ENCODE measurements around the gene KIF2A. TPM values are rescaled to one million over a fixed set of nuclear protein-coding genes. Genes with fewer than 3 reads are reported as not detected.
"Not testable (repeated sequence)": the region's sequence is repeated elsewhere in the genome, so short reads cannot be mapped to it uniquely, and the experiment has no call there.

Gene KIF2A
- total RNA-seq, 1 donor from 2014 or later, result 91.7 TPM

GRCh38 chr5:62287237-62287636 lies 18.8 kb upstream of the KIF2A start:
- Mint-ChIP-seq H3K9me3 (ENCODE audit: unreplicated experiment) (peaks cover 5% of the 10 kb centered on the region), H3K4me3 (ENCODE audit: unreplicated experiment) (no peak overlapping the region), H3K4me1 (ENCODE audit: low read depth, unreplicated experiment) (peaks cover 10% of the 10 kb centered on the region), H3K36me3 (ENCODE audit: unreplicated experiment) (no peaks in the 10 kb centered on the region), H3K27me3 (ENCODE audit: unreplicated experiment) (no peaks in the 10 kb centered on the region), H3K27ac (ENCODE audit: unreplicated experiment) (no peak overlapping the region)
- no peak for TF ChIP-seq CTCF (IDR thresholded peaks at IDR 0.05; ENCODE audit: partially characterized antibody, unreplicated experiment)
- no peak for DNase-seq

GRCh38 chr5:62288118-62288517 lies 17.9 kb upstream of the KIF2A start:
- Mint-ChIP-seq H3K27ac (ENCODE audit: unreplicated experiment) (no peak overlapping the region), H3K9me3 (ENCODE audit: unreplicated experiment) (peaks cover 5% of the 10 kb centered on the region), H3K4me1 (ENCODE audit: low read depth, unreplicated experiment) (peaks cover 10% of the 10 kb centered on the region), H3K36me3 (ENCODE audit: unreplicated experiment) (no peaks in the 10 kb centered on the region), H3K27me3 (ENCODE audit: unreplicated experiment) (no peaks in the 10 kb centered on the region), H3K4me3 (ENCODE audit: unreplicated experiment) (no peak overlapping the region)
- DNase-seq, result no peak
- TF ChIP-seq CTCF (IDR thresholded peaks at IDR 0.05; ENCODE audit: partially characterized antibody, unreplicated experiment), result no peak

GRCh38 chr5:62289813-62290212 lies 16.2 kb upstream of the KIF2A start:
- no peak overlapping the region for H3K4me3 Mint-ChIP-seq (ENCODE audit: unreplicated experiment)
- peaks cover 5% of the 10 kb centered on the region for H3K9me3 Mint-ChIP-seq (ENCODE audit: unreplicated experiment)
- DNase-seq, result no peak
- TF ChIP-seq CTCF (IDR thresholded peaks at IDR 0.05; ENCODE audit: partially characterized antibody, unreplicated experiment), result no peak
- no peaks in the 10 kb centered on the region for H3K4me1 Mint-ChIP-seq (ENCODE audit: low read depth, unreplicated experiment)
- H3K27ac Mint-ChIP-seq (ENCODE audit: unreplicated experiment), result no peak overlapping the region
- no peaks in the 10 kb centered on the region for H3K36me3 Mint-ChIP-seq (ENCODE audit: unreplicated experiment)
- no peaks in the 10 kb centered on the region for H3K27me3 Mint-ChIP-seq (ENCODE audit: unreplicated experiment)

GRCh38 chr5:62291829-62292228 lies 14.2 kb upstream of the KIF2A start:
- not testable (repeated sequence) for H3K4me3 Mint-ChIP-seq (ENCODE audit: unreplicated experiment); H3K27me3 Mint-ChIP-seq (ENCODE audit: unreplicated experiment)
- peak; percentile 30 for DNase-seq

GRCh38 chr5:62296998-62297397 lies 9.0 kb upstream of the KIF2A start:
- Mint-ChIP-seq H3K27me3 (ENCODE audit: unreplicated experiment) (no peaks in the 10 kb centered on the region), H3K27ac (ENCODE audit: unreplicated experiment) (no peak overlapping the region), H3K4me3 (ENCODE audit: unreplicated experiment) (no peak overlapping the region), H3K36me3 (ENCODE audit: unreplicated experiment) (no peaks in the 10 kb centered on the region), H3K9me3 (ENCODE audit: unreplicated experiment) (peaks cover 2% of the 10 kb centered on the region), H3K4me1 (ENCODE audit: low read depth, unreplicated experiment) (no peaks in the 10 kb centered on the region)
- no peak for DNase-seq
- no peak for TF ChIP-seq CTCF (IDR thresholded peaks at IDR 0.05; ENCODE audit: partially characterized antibody, unreplicated experiment)

More at GRCh38 chr5:62291829-62292228, 14.2 kb upstream of the KIF2A start:
- not testable (repeated sequence) for H3K36me3 Mint-ChIP-seq (ENCODE audit: unreplicated experiment); H3K9me3 Mint-ChIP-seq (ENCODE audit: unreplicated experiment); H3K4me1 Mint-ChIP-seq (ENCODE audit: low read depth, unreplicated experiment); H3K27ac Mint-ChIP-seq (ENCODE audit: unreplicated experiment)

- no peak overlapping the region for H3K4me3 Mint-ChIP-seq (ENCODE audit: unreplicated experiment)
- peaks cover 2% of the 10 kb centered on the region for H3K9me3 Mint-ChIP-seq (ENCODE audit: unreplicated experiment)
- H3K27me3 Mint-ChIP-seq (ENCODE audit: unreplicated experiment), result no peaks in the 10 kb centered on the region
- no peak overlapping the region for H3K27ac Mint-ChIP-seq (ENCODE audit: unreplicated experiment)
- no peaks in the 10 kb centered on the region for H3K36me3 Mint-ChIP-seq (ENCODE audit: unreplicated experiment)
- DNase-seq, result no peak
- no peak for TF ChIP-seq CTCF (IDR thresholded peaks at IDR 0.05; ENCODE audit: partially characterized antibody, unreplicated experiment)
- H3K4me1 Mint-ChIP-seq (ENCODE audit: low read depth, unreplicated experiment), result no peaks in the 10 kb centered on the region
These were observed 7.9 kb upstream of the KIF2A start for GRCh38 chr5:62298118-62298517.
